Right lobe of liver (tissue), 6 donors: ENCODE results near the gene MC2R. TPM values are rescaled to one million over a fixed set of nuclear protein-coding genes. Genes with fewer than 3 reads are reported as not detected.

Experiments
- ATAC-seq, 4 donors: fragments of 200-7000 bp; cut with Tn5 transposase; one replicate each; pipeline ENCODE4 v1.9.1; 2020; ENCODE audit warnings: mild to moderate bottlenecking in 4 of 4, moderate library complexity in 4 of 4
- DNase-seq, 3 donors: peaks; one replicate each; pipeline ENCODE4 v3.0.0-alpha.2; 2020
- H3K27ac ChIP-seq, 3 donors: fragments of 200-600 bp; one replicate each; pipeline ENCODE4 v1.8.0; 2022
- H3K27me3 ChIP-seq, 2 donors: fragments of 200-600 bp; one replicate each; pipeline ENCODE4 v1.8.0; 2022
- H3K36me3 ChIP-seq, 4 donors: fragments of 200-600 bp; sonication (generic) in 1 of 4; one replicate each; pipeline versions ENCODE4 v1.5.1 to v1.8.0; 2017 to 2022; ENCODE audit warnings: control low read depth in 1 of 4
- H3K4me1 ChIP-seq, 4 donors: fragments of 200-600 bp; sonication (generic) in 1 of 4; one replicate each; pipeline versions ENCODE4 v1.5.1 to v1.8.0; 2017 to 2022; ENCODE audit warnings: control low read depth in 1 of 4
- H3K4me3 ChIP-seq, 3 donors: fragments of 200-600 bp; one replicate each; pipeline ENCODE4 v1.8.0; 2022
- H3K9me3 ChIP-seq, 4 donors: fragments of 200-600 bp; sonication (generic) in 1 of 4; one replicate each; pipeline versions ENCODE4 v1.5.1 to v1.8.0; 2017 to 2022; ENCODE audit warnings: control low read depth in 1 of 4
- POLR2A ChIP-seq: fragments of 450-650 bp; IDR thresholded peaks from one replicate; pipeline ENCODE4 v1.6.1; 2017; ENCODE audit warnings: antibody characterized with exemption, mild to moderate bottlenecking
- WGBS: methylation state at CpG from one replicate; pipeline ENCODE4 v1.1.6; 2018; ENCODE audit warnings: low coverage, low lambda C conversion rate; ENCODE audit not compliant: insufficient coverage; ENCODE audit errors: missing lambda C conversion rate; 5-methylcytosine and 5-hydroxymethylcytosine counted together
- intact Hi-C, 2 donors: fragments of 100-400 bp; cut with DNase I; formaldehyde crosslinking; loops; one replicate each; pipeline versions ENCODE4 v1.11.2 to v1.14.1; 2022
- total RNA-seq, 6 experiments: library from RNA; depleted of rRNA in 2 of 6; stranded (reverse); fragments of >200 nt in 2 of 6; fragmentation: NEBNext Ultra II Directional in 3 of 6; extraction: Animal tissue kit (Norgen Biotek cat#: 25700) in 3 of 6; gene quantifications; one replicate each; pipeline versions ENCODE4 v1.1.0 to v1.2.4, GENCODE V29; 2016 to 2023
- TF ChIP-seq, protein P1 (sequence below), 4 donors: fragments of 200-600 bp in 3 of 4; fragments of 450-650 bp in 1 of 4; IDR thresholded peaks; one replicate each; pipeline versions ENCODE4 v1.5.1 to v1.8.0; 2016 to 2022; ENCODE audit warnings: antibody characterized with exemption in 4 of 4, mild to moderate bottlenecking in 2 of 4
- donor health status: DM: no; HTN: yes; CAD: no.
- donor health status: DM: no; HTN: no; CAD: no.
- donor health status: DM: no; HTN: no; CAD: no.
- donor health status: DM: no; HTN: yes; CAD: no.
- donor health status: DM: no; HTN: yes; CAD: no.

Gene MC2R
- total RNA-seq, 6 experiments from 2014 or later = 0.04 TPM; not detected in 5

DNA sequence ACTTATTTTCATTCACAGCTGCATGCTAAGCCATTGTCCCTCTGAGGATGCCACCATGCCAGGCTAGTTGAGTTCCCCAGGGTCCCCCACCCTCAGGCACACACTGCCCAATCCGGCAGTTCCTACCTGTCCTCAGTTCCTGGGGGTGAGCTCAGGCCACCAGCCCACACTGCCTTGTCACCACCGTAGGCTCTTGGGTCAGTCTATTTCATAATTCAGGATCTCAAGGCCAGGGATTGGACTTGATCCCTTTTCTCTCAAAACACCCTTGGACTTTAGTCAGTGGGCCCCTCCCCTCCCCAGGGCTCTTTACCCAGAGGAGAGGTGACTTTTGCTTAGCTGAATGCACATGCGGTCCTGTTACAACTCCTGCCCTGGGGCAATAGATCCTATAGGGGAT lies 18.7 kb upstream of the MC2R start:
- Histone ChIP-seq H3K4me3 (no peak overlapping the region), H3K36me3 (no peaks in the 10 kb centered on the region), H3K27me3 (no peaks in the 10 kb centered on the region), H3K4me1 (no peaks in the 10 kb centered on the region), H3K27ac (no peak overlapping the region), H3K9me3 (no peaks in the 10 kb centered on the region)
- DNase-seq = no peak
- WGBS = 43% methylated on average over 3 of the region's 3 CpGs
- intact Hi-C loops = no loop called here
- ATAC-seq = peak in 1 of 4 donors; percentile 18
- TF ChIP-seq, protein P1, sequence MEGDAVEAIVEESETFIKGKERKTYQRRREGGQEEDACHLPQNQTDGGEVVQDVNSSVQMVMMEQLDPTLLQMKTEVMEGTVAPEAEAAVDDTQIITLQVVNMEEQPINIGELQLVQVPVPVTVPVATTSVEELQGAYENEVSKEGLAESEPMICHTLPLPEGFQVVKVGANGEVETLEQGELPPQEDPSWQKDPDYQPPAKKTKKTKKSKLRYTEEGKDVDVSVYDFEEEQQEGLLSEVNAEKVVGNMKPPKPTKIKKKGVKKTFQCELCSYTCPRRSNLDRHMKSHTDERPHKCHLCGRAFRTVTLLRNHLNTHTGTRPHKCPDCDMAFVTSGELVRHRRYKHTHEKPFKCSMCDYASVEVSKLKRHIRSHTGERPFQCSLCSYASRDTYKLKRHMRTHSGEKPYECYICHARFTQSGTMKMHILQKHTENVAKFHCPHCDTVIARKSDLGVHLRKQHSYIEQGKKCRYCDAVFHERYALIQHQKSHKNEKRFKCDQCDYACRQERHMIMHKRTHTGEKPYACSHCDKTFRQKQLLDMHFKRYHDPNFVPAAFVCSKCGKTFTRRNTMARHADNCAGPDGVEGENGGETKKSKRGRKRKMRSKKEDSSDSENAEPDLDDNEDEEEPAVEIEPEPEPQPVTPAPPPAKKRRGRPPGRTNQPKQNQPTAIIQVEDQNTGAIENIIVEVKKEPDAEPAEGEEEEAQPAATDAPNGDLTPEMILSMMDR (IDR thresholded peaks at IDR 0.05) = no peak
- no peak for TF ChIP-seq POLR2A

DNA sequence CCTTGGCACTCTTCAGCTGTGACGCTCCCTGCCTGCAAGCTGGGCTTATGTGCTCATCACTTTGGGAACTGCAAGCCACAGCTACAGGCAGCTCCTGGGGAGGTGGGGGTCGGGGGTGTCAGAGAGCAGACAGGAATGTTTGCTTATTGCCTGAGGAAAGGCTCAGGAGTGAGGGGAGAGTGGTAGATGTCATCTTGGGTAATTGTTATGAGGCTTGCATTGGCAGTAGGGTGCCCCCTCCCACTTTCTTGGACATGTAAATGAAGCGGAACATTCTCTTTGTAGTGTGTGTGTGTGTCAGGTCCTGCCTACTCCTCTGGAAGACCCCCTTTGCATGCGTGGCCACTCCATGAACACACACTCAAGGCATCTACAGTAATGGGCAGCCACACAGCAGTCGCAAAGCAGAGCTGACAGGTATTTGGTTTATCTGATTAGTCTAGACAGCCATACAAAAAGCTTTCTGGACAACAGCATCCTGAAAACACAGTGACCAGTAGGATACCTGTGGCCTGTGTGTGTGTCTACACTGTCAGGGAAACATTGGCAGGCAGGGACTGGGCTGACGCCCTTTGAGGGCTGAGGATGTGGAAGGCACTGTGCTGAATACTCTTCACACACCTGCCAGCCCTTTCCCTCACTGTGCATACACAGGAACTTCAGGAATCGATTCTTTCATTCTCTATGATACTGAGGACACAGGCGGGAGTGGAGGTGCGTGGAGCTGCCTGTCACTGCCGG lies 17.1 kb upstream of the MC2R start:
- no peak for DNase-seq
- intact Hi-C loops = no loop called here
- H3K27me3 ChIP-seq = no peaks in the 10 kb centered on the region
- 46% methylated on average over 8 of the region's 10 CpGs for WGBS
- H3K27ac ChIP-seq = no peak overlapping the region
- TF ChIP-seq, protein P1 (IDR thresholded peaks at IDR 0.05) = no peak
- TF ChIP-seq POLR2A = no peak
- H3K9me3 ChIP-seq = no peaks in the 10 kb centered on the region
- no peaks in the 10 kb centered on the region for H3K36me3 ChIP-seq
- H3K4me1 ChIP-seq = no peaks in the 10 kb centered on the region
- ATAC-seq = no peak
- no peak overlapping the region for H3K4me3 ChIP-seq

DNA sequence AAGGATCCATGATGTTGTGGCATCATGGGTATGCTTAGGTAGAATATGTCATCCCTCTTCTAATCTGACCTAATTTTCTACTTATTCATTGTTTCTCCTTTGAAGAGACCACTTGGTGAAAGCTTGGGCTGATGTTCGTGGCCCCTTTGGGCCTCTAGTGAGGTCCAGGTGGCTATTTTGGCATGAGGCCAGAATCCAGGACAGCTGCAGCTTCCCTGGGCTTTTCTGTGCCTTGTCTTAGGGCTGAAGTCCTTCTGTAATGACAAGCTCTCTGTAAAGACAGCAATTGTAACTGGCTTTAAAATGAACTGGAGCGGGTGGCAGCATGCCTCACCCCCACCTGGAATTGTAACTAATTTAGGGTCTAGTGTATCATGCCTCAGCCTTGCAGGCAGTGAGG lies 15.6 kb upstream of the MC2R start:
- H3K9me3 ChIP-seq = no peaks in the 10 kb centered on the region
- intact Hi-C loops = no loop called here
- no peak overlapping the region for H3K4me3 ChIP-seq
- H3K36me3 ChIP-seq = no peaks in the 10 kb centered on the region
- H3K27me3 ChIP-seq = no peaks in the 10 kb centered on the region
- H3K4me1 ChIP-seq = no peaks in the 10 kb centered on the region
- WGBS = 57% methylated on average over 2 of the region's 2 CpGs
- TF ChIP-seq POLR2A = no peak
- TF ChIP-seq, protein P1 (IDR thresholded peaks at IDR 0.05) = no peak
- no peak overlapping the region for H3K27ac ChIP-seq
- no peak for ATAC-seq
- DNase-seq = no peak

DNA sequence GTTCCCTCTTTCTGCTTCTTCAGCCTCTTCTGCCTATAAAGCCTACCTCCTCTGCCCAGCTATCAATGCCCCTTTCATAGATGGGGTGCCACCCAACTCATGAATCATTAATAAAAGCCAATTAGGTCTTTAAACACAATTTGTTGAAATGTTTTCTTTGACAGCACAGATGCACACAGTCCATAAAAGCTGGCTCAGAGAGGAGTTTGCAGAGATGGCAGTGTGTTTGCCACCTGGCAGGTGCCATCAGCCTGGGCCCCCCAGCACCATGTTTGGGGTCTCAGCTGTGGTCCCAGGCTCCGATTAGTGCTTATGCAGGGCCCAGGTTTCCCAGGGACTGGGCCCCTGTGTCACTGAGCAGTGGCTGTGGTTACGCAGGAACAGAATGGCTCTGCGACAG lies 7.9 kb upstream of the MC2R start:
- no peak for TF ChIP-seq POLR2A
- TF ChIP-seq, protein P1 (IDR thresholded peaks at IDR 0.05) = no peak
- no CpG with 5 or more reads among the region's 3 CpGs for WGBS
- Histone ChIP-seq H3K27me3 (no peaks in the 10 kb centered on the region), H3K27ac (no peak overlapping the region), H3K36me3 (no peaks in the 10 kb centered on the region), H3K4me3 (no peak overlapping the region), H3K4me1 (no peaks in the 10 kb centered on the region), H3K9me3 (no peaks in the 10 kb centered on the region)
- ATAC-seq = no peak
- intact Hi-C loops = no loop called here
- DNase-seq = no peak
